GM13977 (cell line): ENCODE data around the gene TAF1.
A peak's percentile ranks its signal among the peaks of the same experiment; 100 is the strongest.
"Not testable (repeated sequence)": the region's sequence is repeated elsewhere in the genome, so short reads cannot be mapped to it uniquely, and the experiment has no call there.

Experiments used
- DNase-seq: peaks from one replicate; pipeline ENCODE4 v3.0.0; 2012; ENCODE audit warnings: low spot score
- CTCF ChIP-seq: IDR thresholded peaks from 2 replicates; pipeline ENCODE4 v1.5.1; 2012; ENCODE audit warnings: mild to moderate bottlenecking, control low read depth; ENCODE audit not compliant: insufficient read depth; ENCODE audit errors: extremely low read depth, missing control alignments
- in situ Hi-C: fragments of 300-500 bp; cut with MboI; formaldehyde crosslinking; loops from one replicate; pipeline ENCODE4 v1.12.0; 2022; ENCODE audit warnings: low sequenced_read_pairs, low pct_unique_long_range_greater_than_20kb, mixed read lengths, inconsistent platforms; ENCODE audit not compliant: unreplicated experiment

Gene TAF1

GRCh38 chrX:71489540-71489939, 123.4 kb downstream of the TAF1 start:
- in situ Hi-C loops: no loop called here
- no peak for TF ChIP-seq CTCF
- DNase-seq: no peak

GRCh38 chrX:71492231-71493065, 126.3 kb downstream of the TAF1 start:
- TF ChIP-seq CTCF: no peak
- peak; percentile 63 for DNase-seq
- in situ Hi-C loops: no loop called here

- in situ Hi-C loops: no loop called here
- no peak for TF ChIP-seq CTCF
- no peak for DNase-seq
Observed at GRCh38 chrX:71493111-71493613, 127.0 kb downstream of the TAF1 start.

GRCh38 chrX:71495979-71496378, 129.8 kb downstream of the TAF1 start:
- in situ Hi-C loops, DNase-seq: not testable (repeated sequence)

GRCh38 chrX:71496476-71496875, 130.3 kb downstream of the TAF1 start:
- no peak for DNase-seq
- in situ Hi-C loops: no loop called here
- no peak for TF ChIP-seq CTCF

GRCh38 chrX:71502080-71502479, 135.9 kb downstream of the TAF1 start:
- in situ Hi-C loops, DNase-seq: not testable (repeated sequence)

- no peak for DNase-seq
- in situ Hi-C loops: no loop called here
- no peak for TF ChIP-seq CTCF
Observed at GRCh38 chrX:71504346-71504745, 138.2 kb downstream of the TAF1 start.
